H1 (cell line): Measurements from ENCODE around the gene SMAP1. TPM values are rescaled to one million over a fixed set of nuclear protein-coding genes. Genes with fewer than 3 reads are reported as not detected.

ENCODE experiments used
- CHD2 ChIP-seq: IDR thresholded peaks from 2 replicates; pipeline ENCODE4 v1.6.1; 2012; ENCODE audit warnings: low read length, improper control_type of control experiment
- MAFK ChIP-seq: IDR thresholded peaks from 2 replicates; pipeline ENCODE4 v1.6.1; 2012; ENCODE audit warnings: low read depth, mild to moderate bottlenecking, improper control_type of control experiment, low read length
- TEAD4 ChIP-seq: IDR thresholded peaks from 2 replicates; pipeline ENCODE4 v1.6.1; 2012; ENCODE audit warnings: low read depth, low read length, inconsistent platforms, mixed read lengths
- polyA plus RNA-seq, 7 experiments: library from polyadenylated mRNA; depleted of rRNA in 3 of 7; stranded (reverse) in 5 of 7; unstranded in 2 of 7; fragments of >200 nt in 5 of 7; fragments of 200-250 nt in 2 of 7; gene quantifications; 1 replicate in 5 of 7; 2 replicates in 1 of 7; 4 replicates in 1 of 7; pipeline versions ENCODE4 v1.2.1 to v1.2.3, GENCODE V29; 2011 to 2013; ENCODE audit warnings: missing spikeins in 2 of 7, mixed read lengths in 2 of 7
- total RNA-seq: library from RNA; stranded (reverse); fragmentation: NEBNext Ultra II Directional; extraction: Animal tissue kit (Norgen Biotek cat#: 25700); gene quantifications from 2 replicates; pipeline ENCODE4 v1.2.1, GENCODE V29; 2021

SMAP1 gene
- total and polyA plus RNA-seq, 2 of the 8 experiments (the other 6 are each of a cell fraction or from before 2014, with no cell fraction given): 18.8 to 32.4 TPM

DNA sequence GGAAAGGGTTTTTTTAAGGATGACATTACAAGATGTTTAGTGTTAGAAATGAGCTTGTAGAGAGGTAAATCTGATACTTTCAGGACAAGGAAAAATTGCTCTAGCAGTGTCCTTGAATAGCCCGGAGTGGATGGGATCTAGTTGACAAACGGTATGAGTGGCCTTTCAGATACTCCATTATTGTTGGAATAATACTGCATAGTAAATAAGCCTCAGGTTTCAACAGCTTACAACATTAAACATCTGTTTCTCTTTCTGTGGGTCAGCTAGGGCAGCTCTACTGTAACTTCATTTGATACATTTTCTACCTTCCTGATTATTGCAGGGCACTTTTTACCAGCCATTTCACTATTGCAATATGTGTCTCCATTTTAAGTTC is 171.2 kb downstream of the SMAP1 start (continued):
- TF ChIP-seq TEAD4: no peak
- TF ChIP-seq MAFK: no peak
- no peak for TF ChIP-seq CHD2
